Mesenteric fat pad (tissue), 1 donor: ENCODE results near the gene GABARAP. TPM values are rescaled to one million over a fixed set of nuclear protein-coding genes. Genes with fewer than 3 reads are reported as not detected.
"Not testable (repeated sequence)": the region's sequence is repeated elsewhere in the genome, so short reads cannot be mapped to it uniquely, and the experiment has no call there.

Experiments
- DNase-seq: peaks from one replicate; pipeline ENCODE4 v3.0.0-alpha.2; 2020; ENCODE audit warnings: low spot score
- total RNA-seq: library from RNA; stranded (reverse); fragmentation: NEBNext Ultra II Directional; extraction: Animal tissue kit (Norgen Biotek cat#: 25700); gene quantifications from one replicate; pipeline ENCODE4 v1.2.1, GENCODE V29; 2021
- donor health status: DM: yes; HTN: yes; CAD: no.

Gene GABARAP
- total RNA-seq, 1 donor from 2014 or later, result 468 TPM

DNA sequence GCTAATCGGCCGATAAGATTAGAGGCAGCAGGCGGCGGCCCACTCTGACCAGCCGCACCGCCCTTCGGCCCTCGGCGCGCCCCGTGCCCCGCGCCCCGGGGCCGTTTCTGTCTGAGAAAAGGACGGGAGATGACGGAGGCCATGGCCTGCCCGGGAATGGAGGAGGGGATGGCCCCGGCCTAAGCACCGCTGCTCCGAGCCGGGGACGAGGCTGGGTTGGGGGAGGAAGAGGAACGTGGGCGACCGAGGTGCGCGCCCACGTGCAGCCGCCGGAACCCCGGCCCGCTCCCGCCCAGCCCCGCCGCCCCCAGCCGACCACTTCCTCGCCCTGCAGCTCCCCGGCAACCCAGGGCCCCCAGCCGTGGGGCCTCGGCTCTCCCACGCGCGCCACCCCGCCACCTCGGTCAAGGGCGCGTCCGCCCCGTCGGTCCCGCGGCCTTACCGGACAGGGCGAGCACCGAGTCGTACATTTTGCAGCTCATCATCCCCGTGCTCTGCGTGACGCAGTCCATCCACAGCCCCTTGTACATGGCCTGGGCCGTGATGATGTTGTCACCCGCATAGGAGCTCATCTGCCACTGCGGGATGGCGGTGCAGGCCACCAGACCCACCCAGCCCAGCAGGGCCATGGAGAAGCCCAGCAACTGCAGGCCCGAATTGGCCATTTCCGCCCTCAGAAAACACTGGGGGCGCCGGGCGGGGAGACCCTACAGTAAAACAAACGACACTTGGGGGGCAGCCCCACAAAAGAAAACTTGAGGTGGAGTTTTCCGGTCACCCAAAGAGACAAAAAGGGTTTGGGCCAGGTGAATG, 19.3 kb upstream of the GABARAP start:
- DNase-seq, result no peak

- DNase-seq, result no peak
Measured at GRCh38 chr17:7260651-7261378, 18.6 kb upstream of the GABARAP start.

- no peak for DNase-seq
Measured at GRCh38 chr17:7260151-7260550, 17.9 kb upstream of the GABARAP start.

DNA sequence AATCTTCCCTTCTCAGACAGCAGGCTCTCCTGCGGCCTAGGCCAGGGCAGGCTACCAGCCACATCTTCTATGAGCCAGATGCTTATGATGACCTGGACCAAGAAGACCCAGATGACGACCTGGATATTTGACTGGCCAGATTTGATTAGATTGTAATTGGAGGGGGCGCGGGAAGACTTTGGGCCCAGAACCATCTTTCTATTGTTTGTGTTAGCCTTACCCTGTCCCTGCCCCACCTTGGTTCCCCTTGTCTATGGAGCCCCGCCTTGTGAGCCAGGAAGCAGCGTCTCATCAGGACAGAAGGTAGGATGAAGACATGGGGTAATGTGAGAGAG, 17.3 kb upstream of the GABARAP start:
- DNase-seq, result no peak

DNA sequence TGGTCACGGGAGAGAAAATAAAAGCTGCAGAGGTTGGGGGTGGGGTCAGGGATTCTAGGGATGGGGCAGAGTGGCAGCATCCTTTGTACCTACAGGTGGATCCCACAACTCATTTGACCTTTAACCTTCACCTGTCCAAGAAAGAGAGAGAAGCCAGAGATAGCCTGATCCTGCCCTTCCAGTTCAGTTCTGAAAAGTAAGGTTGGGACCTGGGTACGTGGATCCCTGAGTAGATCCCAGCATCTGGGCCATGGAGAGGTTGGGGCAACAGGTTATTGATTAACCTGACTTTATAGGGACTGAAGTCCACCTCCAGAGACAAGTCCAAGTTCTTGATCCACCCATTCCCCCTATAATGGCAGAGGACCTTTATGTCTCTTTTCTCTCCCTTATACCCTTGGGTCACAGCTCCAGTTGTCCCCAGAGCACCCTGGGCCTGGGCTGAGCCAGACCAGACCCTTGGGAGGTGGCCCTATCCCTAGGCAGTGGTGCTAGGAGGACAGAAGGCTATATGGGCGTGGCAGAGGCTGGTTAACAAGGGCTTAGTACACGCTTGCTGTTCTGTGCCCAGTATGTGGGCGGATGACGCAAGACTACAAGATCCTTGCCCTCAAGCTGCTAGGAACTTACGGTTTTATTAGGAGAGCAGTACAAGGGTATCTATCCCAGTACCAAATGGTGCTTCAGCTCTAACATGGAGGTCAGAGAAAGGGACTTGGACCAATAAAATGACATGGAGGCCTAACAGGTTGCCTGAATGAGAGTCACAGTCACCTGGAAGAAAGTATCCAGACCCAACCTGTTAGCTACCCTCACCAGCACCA, 16.7 kb upstream of the GABARAP start:
- no peak for DNase-seq

DNA sequence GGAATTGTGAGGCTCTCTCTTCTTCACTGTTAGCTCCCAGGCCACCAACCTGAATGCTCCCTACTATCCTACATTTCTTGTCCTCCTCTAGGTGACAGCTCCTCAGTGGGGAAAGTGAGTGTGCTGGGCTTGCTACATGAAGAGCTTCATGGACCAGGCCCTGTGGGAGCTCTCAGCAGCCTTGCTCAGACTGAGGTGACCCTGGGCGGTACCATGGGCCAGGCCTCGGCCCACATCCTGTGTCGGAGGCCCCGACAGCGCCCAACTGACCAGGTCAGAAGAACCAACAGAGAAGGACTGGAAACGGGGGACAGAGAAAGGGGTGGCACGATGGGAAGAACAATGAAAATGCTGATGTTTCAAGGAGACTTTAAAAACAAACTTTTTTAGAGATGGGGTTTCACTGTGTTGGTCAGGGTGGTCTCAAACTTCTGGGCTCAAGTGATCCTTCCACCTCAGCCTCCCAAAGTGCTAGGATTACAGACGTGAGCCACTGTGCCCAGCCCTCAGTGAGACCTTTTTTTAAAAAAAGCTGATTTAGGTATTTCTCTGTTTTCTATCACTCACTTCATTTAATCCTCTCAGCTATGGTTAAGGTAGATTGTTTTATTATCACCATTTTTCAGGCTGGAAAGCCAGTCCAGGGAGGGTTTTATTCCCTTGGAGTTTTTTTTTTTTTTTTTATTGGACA, 14.7 kb upstream of the GABARAP start:
- DNase-seq, result no peak

- no peak for DNase-seq
Measured at GRCh38 chr17:7254511-7254910, 12.3 kb upstream of the GABARAP start.

DNA sequence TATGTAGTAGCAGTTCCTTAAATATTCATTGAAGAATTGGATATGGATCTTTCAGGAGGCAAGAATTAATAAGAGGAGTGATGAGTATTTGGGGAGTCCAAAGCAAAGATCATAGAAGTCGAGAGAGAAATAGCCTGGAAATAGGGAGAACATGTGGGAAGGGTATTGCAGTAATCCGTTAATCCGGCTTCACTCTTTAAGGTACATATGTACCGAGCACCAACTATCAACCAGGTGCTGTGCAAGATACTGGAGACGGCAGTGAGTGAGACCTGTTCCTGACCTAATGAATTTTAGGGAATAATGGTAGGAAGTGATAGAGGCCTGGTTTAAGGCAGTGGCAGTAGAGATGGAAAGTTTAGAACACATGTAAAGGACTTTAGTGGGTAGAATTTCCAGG, 10.8 kb upstream of the GABARAP start:
- no peak for DNase-seq

DNA sequence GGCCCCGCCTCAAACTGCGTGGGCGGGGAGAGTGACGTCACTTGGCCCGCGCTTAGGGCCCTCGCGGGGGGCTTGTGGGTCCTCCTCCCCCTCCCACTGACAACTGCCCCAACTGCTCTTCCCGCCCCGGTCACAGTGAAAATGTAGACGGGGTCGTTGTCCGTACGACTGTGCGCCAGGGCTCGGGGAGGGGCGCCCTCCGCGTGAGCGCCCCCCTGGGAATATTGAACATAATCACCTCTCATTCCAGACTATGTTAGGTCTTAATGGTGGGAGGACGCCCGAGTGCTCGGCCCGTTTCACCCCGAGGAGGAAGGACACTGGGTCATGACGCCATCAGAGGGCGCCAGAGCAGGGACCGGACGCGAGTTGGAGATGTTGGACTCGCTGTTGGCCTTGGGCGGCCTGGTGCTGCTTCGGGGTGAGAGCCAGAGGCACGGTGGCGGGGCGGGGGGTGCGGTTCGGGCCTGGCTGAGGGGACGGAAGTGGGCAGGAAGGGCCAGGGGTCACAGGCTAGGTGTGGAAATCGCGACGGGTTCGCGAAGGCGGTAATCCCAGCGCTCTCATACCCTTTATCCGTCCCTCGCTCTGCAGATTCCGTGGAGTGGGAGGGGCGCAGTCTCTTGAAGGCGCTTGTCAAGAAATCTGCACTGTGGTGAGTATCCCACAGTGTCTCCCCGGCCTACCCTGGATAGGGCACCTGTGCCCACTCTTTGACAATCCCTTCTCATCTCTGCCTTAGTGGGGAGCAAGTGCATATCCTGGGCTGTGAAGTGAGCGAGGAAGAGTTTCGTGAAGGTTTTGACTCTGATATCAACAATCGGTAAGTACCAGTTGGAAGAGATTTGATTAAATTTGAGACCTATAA, 10.2 kb upstream of the GABARAP start, which contains the start of gene ELP5:
ELP5 (plus strand) TSS at position 40 of the 868 bp plus-strand sequence; CDS start at position 376, 336 bp downstream.
- DNase-seq, result peak; percentile 97

- DNase-seq, result peak; percentile 100
Measured at GRCh38 chr17:7251661-7252175, 9.5 kb upstream of the GABARAP start, which contains the start of gene CTDNEP1. TSS of gene CTDNEP1 (minus strand) at chr17:7251734. CDS start at chr17:7251296, 438 bp downstream.

- no peak for DNase-seq
Measured at GRCh38 chr17:7250695-7251627, 8.7 kb upstream of the GABARAP start.

GRCh38 chr17:7249830-7250229, 7.6 kb upstream of the GABARAP start:
- DNase-seq, result no peak

DNA sequence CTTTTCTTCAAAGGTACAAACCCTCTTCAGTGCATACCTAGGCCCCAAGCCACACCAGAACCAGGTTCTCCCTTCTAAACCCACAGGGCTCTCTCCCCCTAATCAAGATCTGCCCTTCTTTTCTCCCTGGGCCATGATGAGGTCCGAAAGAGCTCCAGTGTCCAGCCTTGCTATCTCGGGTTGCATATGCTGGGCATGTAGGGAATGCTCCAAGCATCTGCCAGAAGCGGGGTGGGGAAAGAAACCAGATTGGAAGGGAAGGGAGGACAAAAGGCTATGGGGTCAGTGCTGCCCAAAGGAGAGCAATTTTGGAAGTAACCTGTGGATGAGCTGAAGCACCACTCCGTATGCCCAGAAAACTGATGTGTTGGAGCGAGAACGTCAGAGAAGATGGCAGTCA, 7.0 kb upstream of the GABARAP start:
- no peak for DNase-seq

- DNase-seq, result no peak
Measured at GRCh38 chr17:7248796-7249195, 6.5 kb upstream of the GABARAP start.

DNA sequence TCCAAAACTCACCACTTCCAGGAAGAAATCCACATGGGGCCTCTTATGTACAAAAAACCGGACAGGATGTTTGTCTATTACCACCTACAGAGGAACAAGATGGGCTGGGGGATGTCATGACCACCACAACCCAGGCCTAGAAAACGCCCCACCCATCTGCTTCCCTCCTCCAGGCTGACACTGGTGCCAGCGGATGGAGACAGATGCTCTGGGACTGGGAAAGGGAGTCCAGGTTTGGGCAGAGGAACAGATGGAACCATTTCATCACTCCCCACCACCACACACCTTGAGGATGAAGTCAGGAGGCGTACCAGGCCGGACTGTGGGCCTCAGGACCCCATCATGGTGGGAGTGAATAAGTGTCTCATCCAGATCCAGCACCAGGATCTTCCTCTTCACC, 4.5 kb upstream of the GABARAP start:
- no peak for DNase-seq

DNA sequence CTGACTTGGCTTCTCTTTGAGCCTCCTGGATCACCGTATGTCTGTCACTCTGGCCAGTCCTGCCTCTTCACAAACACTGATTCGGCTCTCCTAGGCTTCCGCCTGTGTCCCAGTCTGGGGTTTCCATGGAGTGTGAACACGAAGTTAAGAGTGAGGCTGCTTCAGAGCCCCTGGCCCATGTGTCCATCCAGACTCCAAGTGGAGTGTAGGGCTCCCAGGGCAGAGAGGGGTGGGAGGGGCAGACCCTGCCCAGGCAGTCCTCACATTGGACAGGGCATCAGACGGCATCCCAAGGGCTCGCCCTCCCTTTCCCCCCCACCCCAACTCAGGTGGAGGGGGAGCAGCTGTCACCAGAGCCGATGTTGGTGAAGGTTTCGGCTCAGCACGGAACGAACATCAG, 1.6 kb upstream of the GABARAP start:
- not testable (repeated sequence) for DNase-seq

DNA sequence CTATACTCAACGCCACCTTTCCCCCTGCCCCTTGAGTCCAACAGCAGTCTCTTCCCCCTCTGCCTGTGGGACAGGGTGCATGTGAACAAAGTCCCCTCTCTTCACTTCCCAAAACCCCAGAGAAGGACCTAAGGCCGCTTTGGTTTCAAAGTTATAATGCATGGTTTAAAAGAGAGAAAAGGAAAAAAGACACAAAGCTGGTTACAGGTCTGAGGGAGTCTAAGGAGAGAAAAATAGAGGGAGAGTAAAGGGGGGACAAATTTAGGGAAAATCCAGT, 1.1 kb upstream of the GABARAP start:
- DNase-seq, result no peak

DNA sequence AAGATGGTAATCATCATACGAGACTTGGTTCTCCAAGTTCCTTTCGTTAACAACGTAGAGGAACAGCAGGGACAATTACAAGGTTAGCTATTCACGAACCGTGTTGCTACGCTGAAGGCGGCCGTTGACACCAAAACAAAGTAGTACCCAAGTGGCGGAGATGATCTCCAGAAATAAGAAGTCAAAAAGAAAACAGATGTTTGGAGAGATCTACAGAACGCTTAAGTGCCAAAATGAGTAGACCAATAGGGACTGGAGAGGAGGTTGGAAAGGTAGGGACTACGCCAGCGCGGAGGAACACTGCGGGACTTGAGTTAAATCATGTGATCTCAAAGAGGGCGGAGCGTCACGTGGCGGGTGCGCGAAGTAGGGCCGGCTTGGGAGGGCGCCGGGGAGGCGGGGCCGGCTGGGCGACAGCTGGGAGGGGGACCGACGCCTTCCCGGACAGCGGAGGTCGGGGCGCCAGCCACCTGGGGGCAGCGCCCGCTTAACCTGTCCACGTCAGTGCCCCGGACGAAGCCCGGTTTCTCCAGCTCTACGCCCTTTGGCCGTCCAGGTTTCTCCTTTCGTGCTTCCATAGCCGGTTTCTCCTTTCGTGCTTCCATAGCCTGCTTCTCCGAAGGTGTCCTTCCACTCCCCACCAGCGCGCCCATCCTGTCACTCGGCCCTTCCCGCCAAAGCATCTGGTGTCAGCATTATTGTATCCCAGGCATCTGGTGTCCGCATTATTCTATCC, 636 bp upstream of the GABARAP start:
- peak; percentile 98 for DNase-seq
